SK-N-MC (cell line): ENCODE measurements around the gene SOX6.
A peak's percentile ranks its signal among the peaks of the same experiment; 100 is the strongest.

Source experiments
- DNase-seq: peaks from one replicate; pipeline ENCODE4 v3.0.0-alpha.2; 2011; ENCODE audit warnings: low read depth, low spot score
- H3K27ac ChIP-seq: fragments of 200-600 bp; sonication (generic); 2 replicates; pipeline ENCODE4 v1.5.1; 2016; ENCODE audit warnings: mixed run types
- H3K36me3 ChIP-seq: fragments of 200-600 bp; sonication (generic); 2 replicates; pipeline ENCODE4 v1.6.1; 2017; ENCODE audit warnings: antibody characterized with exemption, low read length, mixed read lengths; ENCODE audit not compliant: insufficient read depth
- H3K4me3 ChIP-seq: fragments of 200-600 bp; sonication (generic); 2 replicates; pipeline ENCODE4 v1.5.1; 2016
- H3K9ac ChIP-seq: fragments of 200-600 bp; sonication (generic); 2 replicates; pipeline ENCODE4 v1.8.0; 2017; ENCODE audit warnings: mixed run types, mixed read lengths; ENCODE audit not compliant: insufficient read length
- H3K9me3 ChIP-seq: fragments of 200-600 bp; sonication (generic); 2 replicates; pipeline ENCODE4 v1.6.1; 2017; ENCODE audit warnings: low read depth, mild to moderate bottlenecking, antibody characterized with exemption, low read length, moderate library complexity, mixed read lengths
- EZH2 ChIP-seq: fragments of 200-600 bp; sonication (generic); IDR thresholded peaks from one replicate; pipeline ENCODE4 v1.6.1; 2017; ENCODE audit warnings: antibody characterized with exemption
- FOXP2 ChIP-seq: optimal IDR thresholded peaks from 2 replicates; pipeline ENCODE3; 2011; ENCODE audit warnings: mild to moderate bottlenecking, moderate library complexity; ENCODE audit not compliant: insufficient read depth; ENCODE audit errors: extremely low read length, control extremely low read depth
- POLR2AphosphoS5 ChIP-seq: IDR thresholded peaks from 2 replicates; pipeline ENCODE4 v1.6.1; 2012; ENCODE audit warnings: mild to moderate bottlenecking, low read depth, low read length, borderline replicate concordance

The SOX6 gene

GRCh38 chr11:16028419-16028818 lies 327.9 kb downstream of the SOX6 start:
- TF ChIP-seq EZH2 (no peak), FOXP2 (peak; percentile 46), POLR2AphosphoS5 (no peak)
- Histone ChIP-seq H3K27ac (peak overlapping the region; percentile 92), H3K36me3 (peaks cover 16% of the 10 kb centered on the region; the same call in 1 of the 2 replicates), H3K4me3 (peak overlapping the region; percentile 18), H3K9me3 (no peaks in the 10 kb centered on the region), H3K9ac (peak overlapping the region; percentile 15)
- DNase-seq, result peak; percentile 81

- peak overlapping the region; percentile 92 for H3K27ac ChIP-seq
- peak overlapping the region; percentile 21 for H3K9ac ChIP-seq
- H3K4me3 ChIP-seq, result peak overlapping the region; percentile 18
- H3K36me3 ChIP-seq, result peaks cover 13% of the 10 kb centered on the region; the same call in 1 of the 2 replicates
- DNase-seq, result no peak
- H3K9me3 ChIP-seq, result no peaks in the 10 kb centered on the region
- no peak for TF ChIP-seq POLR2AphosphoS5
- no peak for TF ChIP-seq EZH2
- no peak for TF ChIP-seq FOXP2
Observed at GRCh38 chr11:16027621-16028020, 328.7 kb downstream of the SOX6 start.

GRCh38 chr11:16026849-16027248 lies 329.5 kb downstream of the SOX6 start:
- H3K27ac ChIP-seq, result peak overlapping the region; percentile 92; the same call in 1 of the 2 replicates
- H3K9me3 ChIP-seq, result no peaks in the 10 kb centered on the region
- peaks cover 13% of the 10 kb centered on the region; the same call in 1 of the 2 replicates for H3K36me3 ChIP-seq
- no peak for DNase-seq
- TF ChIP-seq POLR2AphosphoS5 (no peak), FOXP2 (no peak), EZH2 (no peak)
- no peak overlapping the region for H3K4me3 ChIP-seq
- H3K9ac ChIP-seq, result no peak overlapping the region

GRCh38 chr11:16018931-16019330 lies 337.4 kb downstream of the SOX6 start:
- peaks cover 23% of the 10 kb centered on the region for H3K36me3 ChIP-seq
- H3K4me3 ChIP-seq, result no peak overlapping the region
- TF ChIP-seq POLR2AphosphoS5, result no peak
- TF ChIP-seq FOXP2, result no peak
- TF ChIP-seq EZH2, result no peak
- H3K27ac ChIP-seq, result peak overlapping the region; percentile 69
- H3K9ac ChIP-seq, result no peak overlapping the region
- no peaks in the 10 kb centered on the region for H3K9me3 ChIP-seq
- DNase-seq, result no peak

- Histone ChIP-seq H3K27ac (peak overlapping the region; percentile 47; the same call in 1 of the 2 replicates), H3K4me3 (no peak overlapping the region), H3K9me3 (no peaks in the 10 kb centered on the region), H3K9ac (no peak overlapping the region), H3K36me3 (peaks cover 42% of the 10 kb centered on the region)
- no peak for DNase-seq
- TF ChIP-seq POLR2AphosphoS5 (no peak), EZH2 (no peak), FOXP2 (no peak)
Observed at GRCh38 chr11:16016468-16016829, 339.9 kb downstream of the SOX6 start.

GRCh38 chr11:16015741-16016467 lies 340.4 kb downstream of the SOX6 start:
- Histone ChIP-seq H3K27ac (peak overlapping the region; percentile 47; the same call in 1 of the 2 replicates), H3K9ac (no peak overlapping the region), H3K36me3 (peaks cover 46% of the 10 kb centered on the region), H3K9me3 (no peaks in the 10 kb centered on the region), H3K4me3 (no peak overlapping the region)
- DNase-seq, result no peak
- TF ChIP-seq FOXP2 (no peak), EZH2 (no peak), POLR2AphosphoS5 (no peak)

- peak overlapping the region; percentile 35 for H3K27ac ChIP-seq
- DNase-seq, result no peak
- H3K36me3 ChIP-seq, result peaks cover 66% of the 10 kb centered on the region
- no peak overlapping the region for H3K4me3 ChIP-seq
- H3K9ac ChIP-seq, result no peak overlapping the region
- H3K9me3 ChIP-seq, result no peaks in the 10 kb centered on the region
- TF ChIP-seq EZH2, result no peak
- TF ChIP-seq FOXP2, result no peak
- TF ChIP-seq POLR2AphosphoS5, result no peak
Observed at GRCh38 chr11:16013649-16014275, 342.6 kb downstream of the SOX6 start.

- H3K36me3 ChIP-seq, result peaks cover 71% of the 10 kb centered on the region
- no peak for DNase-seq
- no peak overlapping the region for H3K9ac ChIP-seq
- H3K27ac ChIP-seq, result no peak overlapping the region; the same call in 1 of the 2 replicates
- TF ChIP-seq EZH2, result no peak
- no peak for TF ChIP-seq FOXP2
- no peak for TF ChIP-seq POLR2AphosphoS5
- H3K9me3 ChIP-seq, result no peaks in the 10 kb centered on the region
- H3K4me3 ChIP-seq, result no peak overlapping the region
Observed at GRCh38 chr11:16013242-16013641, 343.1 kb downstream of the SOX6 start.
